Measurements from ENCODE around the gene TMEM208.

Gene TMEM208

DNA sequence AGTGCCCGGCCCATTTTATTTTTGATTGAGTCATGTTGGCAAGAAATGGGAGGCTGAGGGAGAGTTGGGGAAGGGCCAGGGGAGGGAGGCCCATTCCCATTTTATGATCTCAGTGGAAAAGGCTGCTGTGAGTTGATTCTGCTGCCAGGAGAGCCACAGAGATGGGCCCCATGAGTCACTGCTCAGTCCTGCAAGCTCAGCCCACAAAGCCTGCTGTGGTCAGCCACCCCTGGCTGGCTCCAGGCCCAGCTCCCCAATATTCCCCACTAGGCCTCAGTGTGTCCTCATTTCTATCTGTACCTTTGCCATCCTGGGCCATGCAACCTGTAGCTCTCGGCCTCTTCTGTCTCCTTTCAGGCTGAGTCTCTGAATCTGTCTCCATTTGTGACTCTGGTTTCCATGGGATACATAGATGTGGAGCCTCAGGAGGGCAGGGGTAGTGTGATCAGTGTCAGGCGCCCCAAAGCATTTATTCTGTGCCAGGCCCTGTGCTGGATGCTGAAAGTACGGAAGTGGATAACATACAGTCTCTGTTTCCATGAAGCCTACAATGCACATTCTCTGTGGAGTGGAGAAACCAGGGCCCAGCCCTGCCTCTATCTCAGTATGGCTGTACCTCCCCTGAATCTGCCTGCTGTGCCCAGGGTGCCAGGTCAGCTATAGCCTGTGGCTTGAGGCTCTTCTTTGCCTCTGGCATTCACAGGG, 50.5 kb downstream of the TMEM208 start:
- DNase-seq (ENCODE audit: low read depth in 2 of 2): peak in 1 of 2 donors; percentile 26

DNA sequence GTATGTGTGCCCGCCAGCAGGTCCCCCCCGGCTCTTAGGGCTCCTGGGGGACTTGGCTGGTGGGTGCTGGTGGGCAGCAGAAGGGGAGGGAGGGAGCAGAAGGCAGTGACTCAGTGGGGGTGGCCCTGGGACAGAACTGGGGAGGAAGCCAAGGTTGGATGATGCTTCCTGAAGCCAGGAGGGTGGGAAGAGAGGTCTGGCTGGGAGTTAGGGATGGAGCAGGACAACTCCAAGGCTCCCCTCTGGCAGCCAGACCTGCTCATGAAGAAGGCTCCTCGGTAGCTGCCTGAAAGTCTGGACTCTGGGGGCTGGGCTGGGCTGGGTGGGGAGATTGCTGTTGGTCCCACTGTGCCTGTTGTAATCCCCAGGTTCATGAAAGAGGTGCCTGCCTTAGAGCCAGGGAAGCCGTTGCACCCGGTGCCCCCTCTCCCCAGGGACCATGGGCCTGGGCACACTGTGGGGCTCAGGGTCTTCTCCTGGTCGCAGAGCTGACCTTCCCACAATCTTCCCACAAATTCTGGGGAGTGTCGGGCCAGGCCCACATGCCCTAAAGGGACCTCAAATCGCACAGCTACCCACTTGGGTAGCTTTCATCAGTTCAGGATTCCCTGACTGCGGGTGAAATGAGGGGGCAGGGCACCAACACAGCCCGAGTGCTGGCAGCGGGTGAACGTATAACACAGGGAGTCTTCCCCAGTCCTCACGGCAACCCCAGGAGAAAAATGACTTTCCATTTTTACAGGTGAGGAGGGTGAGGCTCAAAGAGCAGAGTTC, 51.3 kb downstream of the TMEM208 start:
- DNase-seq (ENCODE audit: low read depth in 2 of 2): no peak
